GM11168 (cell line): ENCODE data around the gene KLF2.
"Not testable (repeated sequence)": the region's sequence is repeated elsewhere in the genome, so short reads cannot be mapped to it uniquely, and the experiment has no call there.

ENCODE experiments used
- in situ Hi-C: fragments of 300-500 bp; cut with MboI; formaldehyde crosslinking; loops from one replicate; pipeline ENCODE4 v1.12.0; 2022; ENCODE audit warnings: low sequenced_read_pairs; ENCODE audit not compliant: unreplicated experiment

The KLF2 gene

DNA sequence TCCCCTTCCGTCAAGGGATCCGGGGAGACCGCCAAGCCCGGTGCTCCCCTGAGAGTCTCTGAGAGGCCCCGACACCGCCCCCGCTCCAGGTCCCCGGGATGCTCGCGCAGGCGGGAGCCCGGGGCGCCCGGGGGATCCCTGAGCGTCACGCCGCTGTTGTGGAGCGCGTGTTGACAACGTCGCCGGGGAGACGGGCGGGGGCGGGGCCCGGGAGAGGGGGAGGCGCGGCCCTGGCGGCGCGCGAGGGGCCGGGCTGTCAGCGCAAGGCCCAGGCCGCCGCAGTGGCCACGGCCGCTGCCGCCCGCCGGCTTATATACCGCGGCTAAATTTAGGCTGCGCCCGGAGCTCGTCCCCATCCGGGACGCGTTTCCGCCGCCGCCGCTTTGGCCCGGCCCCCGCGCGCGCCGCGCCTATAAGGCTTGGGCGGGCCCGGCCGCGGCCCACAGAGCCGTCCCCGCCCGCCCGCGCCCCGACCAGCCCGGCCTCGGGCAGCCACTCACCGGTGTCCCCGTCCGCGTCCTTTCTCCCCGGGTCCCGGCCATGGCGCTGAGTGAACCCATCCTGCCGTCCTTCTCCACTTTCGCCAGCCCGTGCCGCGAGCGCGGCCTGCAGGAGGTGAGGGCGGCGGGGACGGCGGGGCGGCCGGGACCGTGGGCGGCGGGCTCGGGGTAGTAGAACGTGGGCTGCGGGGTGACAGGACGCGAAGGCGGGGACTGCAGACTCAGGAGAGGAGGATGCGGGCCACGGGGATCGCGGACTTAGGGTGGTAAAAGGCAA, at the start of gene KLF2:
KLF2 (plus strand) TSS at position 443 of the 777 bp plus-strand sequence; CDS start at position 541, 98 bp downstream.
- in situ Hi-C loops, result no loop called here

GRCh38 chr19:16280306-16280705, 44.3 kb upstream of the KLF2 start:
- in situ Hi-C loops, result no loop called here

DNA sequence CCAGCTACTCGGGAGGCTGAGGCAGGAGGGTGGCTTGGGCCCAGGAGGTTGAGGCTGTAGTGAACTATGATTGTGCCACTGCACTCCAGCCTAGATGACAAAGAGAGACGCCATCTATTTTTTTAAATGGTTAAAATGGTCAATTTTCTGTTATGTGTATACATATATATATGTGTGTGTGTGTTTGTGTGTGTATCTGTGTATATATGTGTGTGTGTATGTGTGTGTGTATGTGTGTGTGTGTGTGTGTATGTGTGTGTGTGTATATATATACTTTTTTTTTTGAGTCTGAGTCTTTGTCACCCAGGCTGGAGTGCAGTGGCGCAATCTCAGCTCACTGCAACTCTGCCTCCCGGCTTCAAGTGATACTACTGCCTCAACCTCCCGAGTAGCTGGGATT, 42.9 kb upstream of the KLF2 start:
- in situ Hi-C loops, result no loop called here

GRCh38 chr19:16283210-16284061, 41.2 kb upstream of the KLF2 start:
- in situ Hi-C loops, result no loop called here

- in situ Hi-C loops, result no loop called here
Observed at GRCh38 chr19:16284505-16284904, 40.1 kb upstream of the KLF2 start.

DNA sequence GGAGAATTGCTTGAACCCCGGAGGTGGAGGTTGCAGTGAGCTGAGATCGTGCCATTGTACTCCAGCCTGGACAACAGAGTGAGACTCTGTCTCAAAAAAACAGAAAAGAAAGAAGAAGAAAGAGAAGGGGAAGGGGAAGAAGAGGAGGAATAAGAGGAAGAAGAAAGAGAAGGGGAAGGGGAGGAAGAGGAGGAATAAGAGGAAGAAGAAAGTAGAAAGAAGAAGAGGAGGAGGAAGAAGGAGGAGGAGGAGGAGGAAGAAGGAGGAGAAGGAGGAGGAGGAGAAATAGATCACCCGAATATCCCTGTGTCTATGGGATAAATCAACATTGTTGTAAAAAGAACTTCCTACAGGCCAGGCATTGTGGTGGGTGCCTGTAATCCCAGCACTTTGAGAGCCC, 39.5 kb upstream of the KLF2 start:
- in situ Hi-C loops, result not testable (repeated sequence)

- in situ Hi-C loops, result no loop called here
Observed at GRCh38 chr19:16285769-16286498, 38.7 kb upstream of the KLF2 start.

- in situ Hi-C loops, result no loop called here
Observed at GRCh38 chr19:16288544-16288943, 36.1 kb upstream of the KLF2 start.

DNA sequence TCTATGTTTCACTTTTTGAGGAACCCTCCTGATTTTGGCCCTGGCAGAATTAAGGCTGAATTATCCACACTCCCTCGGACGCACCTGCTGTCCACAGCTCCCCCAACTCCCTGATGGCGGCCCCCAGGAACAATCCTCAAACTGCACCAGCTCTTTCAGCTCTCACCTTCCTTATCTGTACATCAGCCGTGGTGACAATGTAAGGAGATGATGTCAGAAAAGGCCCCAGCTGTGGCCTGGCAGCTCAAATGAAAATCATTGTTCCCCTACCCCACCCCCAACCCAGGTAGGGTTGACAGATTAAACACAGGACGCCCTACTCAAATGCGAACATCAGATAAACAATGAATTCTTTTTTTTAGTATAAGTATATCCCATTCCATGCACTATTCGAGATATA, 35.0 kb upstream of the KLF2 start:
- in situ Hi-C loops, result no loop called here

- in situ Hi-C loops, result no loop called here
Observed at GRCh38 chr19:16290692-16291091, 33.9 kb upstream of the KLF2 start.

DNA sequence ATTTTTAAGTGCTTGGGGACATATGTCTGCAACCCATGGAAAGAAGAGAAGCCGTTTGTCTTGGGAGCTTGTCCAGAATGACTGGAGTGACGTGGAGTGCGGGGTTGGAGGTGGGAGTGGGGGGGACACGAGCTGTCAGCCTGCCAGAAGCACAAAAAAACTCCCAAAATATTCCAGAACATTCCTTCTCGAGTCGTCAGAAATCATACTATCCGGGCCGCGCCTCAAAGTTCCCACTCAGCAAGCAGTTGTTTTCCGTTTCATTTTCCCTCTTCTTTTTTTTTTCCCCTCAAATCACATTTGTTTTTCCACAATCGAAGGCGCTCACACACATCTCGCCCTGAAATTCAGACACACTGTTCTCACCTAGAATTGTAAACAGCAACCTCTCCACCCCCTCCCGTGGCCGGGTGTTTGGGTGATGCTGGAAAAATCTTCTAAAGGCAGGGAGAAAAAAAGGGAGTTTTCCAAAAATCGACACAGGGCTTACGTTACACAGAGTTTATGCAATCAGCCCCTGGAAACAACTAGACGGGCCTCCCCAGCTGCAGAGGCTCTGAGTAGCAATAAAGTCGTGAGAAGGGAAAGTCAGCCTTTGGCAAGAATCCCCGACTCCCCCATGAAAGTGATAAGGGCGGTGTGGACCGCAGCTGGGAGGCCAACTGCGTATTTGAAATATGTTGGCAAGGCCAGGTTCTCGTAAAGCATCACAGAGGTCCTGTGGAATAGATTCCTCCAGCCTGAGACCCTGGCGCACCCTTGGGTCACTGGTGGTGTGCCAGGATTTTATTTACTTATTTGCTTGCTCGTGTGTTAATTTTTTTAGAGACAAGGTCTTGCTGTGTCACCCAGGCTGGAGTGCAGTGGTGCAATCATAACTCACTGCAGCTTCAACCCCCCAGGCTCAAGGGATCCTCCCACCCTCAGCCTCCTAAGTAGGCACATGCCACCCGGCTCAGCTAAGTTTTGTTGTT, 31.2 kb upstream of the KLF2 start:
- in situ Hi-C loops, result no loop called here

GRCh38 chr19:16295057-16295456, 29.6 kb upstream of the KLF2 start:
- in situ Hi-C loops, result no loop called here

DNA sequence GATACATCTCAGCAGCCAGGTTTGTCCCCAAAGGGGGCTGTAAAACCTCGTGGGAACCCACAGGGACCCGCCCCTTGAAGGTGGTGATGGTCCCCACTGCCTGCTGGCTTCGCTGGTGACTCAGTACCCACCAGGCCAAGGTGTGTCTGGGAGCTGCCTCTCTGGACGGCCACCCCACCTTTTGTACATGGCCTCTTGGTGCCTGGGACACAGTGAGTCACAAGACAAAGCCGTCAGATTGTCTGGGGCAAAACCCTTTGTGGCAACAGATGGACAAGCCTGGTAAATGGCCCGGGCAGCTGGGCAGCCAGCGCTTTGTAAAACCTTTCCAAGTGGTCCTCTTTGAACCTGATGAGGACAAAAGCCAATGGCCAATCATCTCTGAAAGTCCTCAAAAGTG, 27.9 kb upstream of the KLF2 start:
- in situ Hi-C loops, result no loop called here

- in situ Hi-C loops, result no loop called here
Observed at GRCh38 chr19:16297575-16298178, 26.9 kb upstream of the KLF2 start.

GRCh38 chr19:16298334-16298733, 26.3 kb upstream of the KLF2 start:
- in situ Hi-C loops, result no loop called here

GRCh38 chr19:16301999-16302694, 22.5 kb upstream of the KLF2 start:
- in situ Hi-C loops, result no loop called here

DNA sequence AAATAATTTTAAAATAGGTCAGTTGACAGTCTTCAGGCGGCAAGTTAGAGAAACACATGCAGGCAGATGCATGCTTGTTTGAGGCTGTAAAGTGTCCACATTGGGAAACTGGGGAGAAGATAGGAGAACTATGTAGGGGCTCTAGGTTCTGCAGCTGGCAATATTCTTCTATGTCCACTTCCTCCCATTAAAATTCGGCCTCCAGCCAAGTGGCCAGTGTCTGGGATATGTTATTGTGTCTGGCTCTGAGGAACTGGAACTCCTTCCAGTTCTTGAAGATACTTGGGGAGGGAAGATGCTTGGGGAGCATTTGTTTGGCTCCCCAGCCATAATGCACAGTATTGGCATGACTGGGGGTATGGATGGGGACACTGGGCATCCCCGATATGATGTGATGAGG, 20.9 kb upstream of the KLF2 start:
- in situ Hi-C loops, result no loop called here

DNA sequence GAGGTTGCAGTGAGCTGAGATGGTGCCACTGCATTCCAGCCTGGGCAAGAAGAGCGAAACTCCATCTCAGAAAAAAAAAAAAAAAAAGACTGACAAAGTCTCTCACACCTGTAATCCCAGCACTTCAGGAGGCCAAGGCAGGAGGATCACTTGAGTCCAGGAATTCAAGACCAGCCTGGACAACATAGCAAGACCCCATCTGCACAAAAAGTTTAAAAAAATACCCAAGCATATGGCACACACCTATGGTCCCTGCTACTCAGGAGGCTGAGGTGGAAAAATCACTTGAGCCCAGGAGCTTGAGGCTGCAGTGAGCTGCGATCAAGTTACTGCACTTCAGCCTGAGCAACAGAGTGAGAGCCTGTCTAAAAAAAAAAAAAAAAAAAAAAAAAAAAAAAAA, 20.1 kb upstream of the KLF2 start:
- in situ Hi-C loops, result not testable (repeated sequence)

DNA sequence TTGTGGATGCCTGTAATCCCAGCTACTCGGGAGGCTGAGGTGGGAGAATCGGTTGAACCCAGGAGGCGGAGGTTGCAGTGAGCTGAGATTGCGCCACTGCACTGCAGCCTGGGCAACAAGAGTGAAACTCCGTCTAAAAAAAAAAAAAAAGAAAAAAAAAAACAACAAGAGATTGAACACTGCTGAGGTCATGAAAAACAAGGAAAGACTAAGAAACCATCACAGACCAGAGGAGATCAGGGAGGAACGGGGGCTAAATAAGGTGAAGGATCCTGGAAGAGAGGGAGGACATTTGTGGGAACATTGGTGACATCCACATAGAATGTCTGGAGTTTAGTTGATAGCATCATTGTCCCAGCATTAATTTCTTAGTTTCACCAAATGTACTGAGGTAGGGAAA, 19.6 kb upstream of the KLF2 start:
- in situ Hi-C loops, result not testable (repeated sequence)
